ENCODE measurements around the gene OTX1. TPM values are rescaled to one million over a fixed set of nuclear protein-coding genes. Genes with fewer than 3 reads are reported as not detected.

The OTX1 gene
- total RNA-seq, 1 experiment from 2014 or later = 0.90 TPM

DNA sequence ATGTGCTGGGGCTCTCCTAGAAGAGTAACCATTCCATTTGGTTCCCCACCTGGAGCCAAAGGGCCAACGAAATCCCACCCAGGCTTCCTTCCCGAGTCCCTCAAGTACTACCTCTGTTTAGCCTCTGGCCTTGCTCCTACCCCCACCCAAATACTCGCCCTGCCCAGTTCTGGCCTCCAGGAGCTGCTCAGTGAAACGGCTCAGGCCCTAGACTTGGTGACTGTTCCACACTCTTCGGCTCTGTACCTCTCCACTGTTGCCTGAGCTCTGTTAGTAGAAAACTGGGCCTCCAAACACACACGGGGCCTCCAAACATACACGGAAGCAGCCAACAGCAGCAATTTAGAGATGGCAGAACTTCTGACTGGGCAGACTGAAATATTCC is 4.2 kb downstream of the OTX1 start:
- H3K4me3 Mint-ChIP-seq = peak overlapping the region; percentile 75
- peaks cover 96% of the 10 kb centered on the region for H3K27me3 Mint-ChIP-seq (ENCODE audit: low read depth)
- H3K27ac Mint-ChIP-seq = no peak overlapping the region
- peak; percentile 12 for DNase-seq (ENCODE audit: low spot score)
- H3K36me3 Mint-ChIP-seq = no peaks in the 10 kb centered on the region
- POLR2A ChIA-PET = interaction anchor here (0.6 to 2.0 kb wide), 3 partner anchors 8 to 111 kb away, joined by 5 to 9 read pairs (median 7); no protein-coding TSS in a partner anchor
- peaks cover 68% of the 10 kb centered on the region for H3K4me1 Mint-ChIP-seq
- TF ChIP-seq TEAD1 (CRISPR knock-in tag; IDR thresholded peaks at IDR 0.05) (no peak), ZNF219 (CRISPR knock-in tag; IDR thresholded peaks at IDR 0.05; ENCODE audit: borderline replicate concordance) (no peak), ZBTB21 (CRISPR knock-in tag; IDR thresholded peaks at IDR 0.05; ENCODE audit: borderline replicate concordance) (no peak), FOXJ3 (CRISPR knock-in tag; IDR thresholded peaks at IDR 0.05; ENCODE audit: borderline replicate concordance) (no peak), HMGA2 (CRISPR knock-in tag; IDR thresholded peaks at IDR 0.05) (no peak), ZNF138 (CRISPR knock-in tag; conservative IDR thresholded peaks at IDR 0.05) (no peak), NFYB (CRISPR knock-in tag; conservative IDR thresholded peaks at IDR 0.05; ENCODE audit: low read depth) (no peak), ELF4 (CRISPR knock-in tag; IDR thresholded peaks at IDR 0.05; ENCODE audit: low read depth) (no peak), NR3C1 (CRISPR knock-in tag; conservative IDR thresholded peaks at IDR 0.05; ENCODE audit: low read depth) (no peak), ZNF671 (CRISPR knock-in tag; IDR thresholded peaks at IDR 0.05) (no peak)
- TF ChIP-seq, protein P1, sequence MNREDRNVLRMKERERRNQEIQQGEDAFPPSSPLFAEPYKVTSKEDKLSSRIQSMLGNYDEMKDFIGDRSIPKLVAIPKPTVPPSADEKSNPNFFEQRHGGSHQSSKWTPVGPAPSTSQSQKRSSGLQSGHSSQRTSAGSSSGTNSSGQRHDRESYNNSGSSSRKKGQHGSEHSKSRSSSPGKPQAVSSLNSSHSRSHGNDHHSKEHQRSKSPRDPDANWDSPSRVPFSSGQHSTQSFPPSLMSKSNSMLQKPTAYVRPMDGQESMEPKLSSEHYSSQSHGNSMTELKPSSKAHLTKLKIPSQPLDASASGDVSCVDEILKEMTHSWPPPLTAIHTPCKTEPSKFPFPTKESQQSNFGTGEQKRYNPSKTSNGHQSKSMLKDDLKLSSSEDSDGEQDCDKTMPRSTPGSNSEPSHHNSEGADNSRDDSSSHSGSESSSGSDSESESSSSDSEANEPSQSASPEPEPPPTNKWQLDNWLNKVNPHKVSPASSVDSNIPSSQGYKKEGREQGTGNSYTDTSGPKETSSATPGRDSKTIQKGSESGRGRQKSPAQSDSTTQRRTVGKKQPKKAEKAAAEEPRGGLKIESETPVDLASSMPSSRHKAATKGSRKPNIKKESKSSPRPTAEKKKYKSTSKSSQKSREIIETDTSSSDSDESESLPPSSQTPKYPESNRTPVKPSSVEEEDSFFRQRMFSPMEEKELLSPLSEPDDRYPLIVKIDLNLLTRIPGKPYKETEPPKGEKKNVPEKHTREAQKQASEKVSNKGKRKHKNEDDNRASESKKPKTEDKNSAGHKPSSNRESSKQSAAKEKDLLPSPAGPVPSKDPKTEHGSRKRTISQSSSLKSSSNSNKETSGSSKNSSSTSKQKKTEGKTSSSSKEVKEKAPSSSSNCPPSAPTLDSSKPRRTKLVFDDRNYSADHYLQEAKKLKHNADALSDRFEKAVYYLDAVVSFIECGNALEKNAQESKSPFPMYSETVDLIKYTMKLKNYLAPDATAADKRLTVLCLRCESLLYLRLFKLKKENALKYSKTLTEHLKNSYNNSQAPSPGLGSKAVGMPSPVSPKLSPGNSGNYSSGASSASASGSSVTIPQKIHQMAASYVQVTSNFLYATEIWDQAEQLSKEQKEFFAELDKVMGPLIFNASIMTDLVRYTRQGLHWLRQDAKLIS (CRISPR knock-in tag; IDR thresholded peaks at IDR 0.05; ENCODE audit: borderline replicate concordance) = no peak
- TF ChIP-seq, protein P2, sequence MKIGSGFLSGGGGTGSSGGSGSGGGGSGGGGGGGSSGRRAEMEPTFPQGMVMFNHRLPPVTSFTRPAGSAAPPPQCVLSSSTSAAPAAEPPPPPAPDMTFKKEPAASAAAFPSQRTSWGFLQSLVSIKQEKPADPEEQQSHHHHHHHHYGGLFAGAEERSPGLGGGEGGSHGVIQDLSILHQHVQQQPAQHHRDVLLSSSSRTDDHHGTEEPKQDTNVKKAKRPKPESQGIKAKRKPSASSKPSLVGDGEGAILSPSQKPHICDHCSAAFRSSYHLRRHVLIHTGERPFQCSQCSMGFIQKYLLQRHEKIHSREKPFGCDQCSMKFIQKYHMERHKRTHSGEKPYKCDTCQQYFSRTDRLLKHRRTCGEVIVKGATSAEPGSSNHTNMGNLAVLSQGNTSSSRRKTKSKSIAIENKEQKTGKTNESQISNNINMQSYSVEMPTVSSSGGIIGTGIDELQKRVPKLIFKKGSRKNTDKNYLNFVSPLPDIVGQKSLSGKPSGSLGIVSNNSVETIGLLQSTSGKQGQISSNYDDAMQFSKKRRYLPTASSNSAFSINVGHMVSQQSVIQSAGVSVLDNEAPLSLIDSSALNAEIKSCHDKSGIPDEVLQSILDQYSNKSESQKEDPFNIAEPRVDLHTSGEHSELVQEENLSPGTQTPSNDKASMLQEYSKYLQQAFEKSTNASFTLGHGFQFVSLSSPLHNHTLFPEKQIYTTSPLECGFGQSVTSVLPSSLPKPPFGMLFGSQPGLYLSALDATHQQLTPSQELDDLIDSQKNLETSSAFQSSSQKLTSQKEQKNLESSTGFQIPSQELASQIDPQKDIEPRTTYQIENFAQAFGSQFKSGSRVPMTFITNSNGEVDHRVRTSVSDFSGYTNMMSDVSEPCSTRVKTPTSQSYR (CRISPR knock-in tag; IDR thresholded peaks at IDR 0.05) = no peak
- TF ChIP-seq, protein P3, sequence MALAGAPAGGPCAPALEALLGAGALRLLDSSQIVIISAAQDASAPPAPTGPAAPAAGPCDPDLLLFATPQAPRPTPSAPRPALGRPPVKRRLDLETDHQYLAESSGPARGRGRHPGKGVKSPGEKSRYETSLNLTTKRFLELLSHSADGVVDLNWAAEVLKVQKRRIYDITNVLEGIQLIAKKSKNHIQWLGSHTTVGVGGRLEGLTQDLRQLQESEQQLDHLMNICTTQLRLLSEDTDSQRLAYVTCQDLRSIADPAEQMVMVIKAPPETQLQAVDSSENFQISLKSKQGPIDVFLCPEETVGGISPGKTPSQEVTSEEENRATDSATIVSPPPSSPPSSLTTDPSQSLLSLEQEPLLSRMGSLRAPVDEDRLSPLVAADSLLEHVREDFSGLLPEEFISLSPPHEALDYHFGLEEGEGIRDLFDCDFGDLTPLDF (CRISPR knock-in tag; IDR thresholded peaks at IDR 0.05) = no peak
- TF ChIP-seq, protein P4, sequence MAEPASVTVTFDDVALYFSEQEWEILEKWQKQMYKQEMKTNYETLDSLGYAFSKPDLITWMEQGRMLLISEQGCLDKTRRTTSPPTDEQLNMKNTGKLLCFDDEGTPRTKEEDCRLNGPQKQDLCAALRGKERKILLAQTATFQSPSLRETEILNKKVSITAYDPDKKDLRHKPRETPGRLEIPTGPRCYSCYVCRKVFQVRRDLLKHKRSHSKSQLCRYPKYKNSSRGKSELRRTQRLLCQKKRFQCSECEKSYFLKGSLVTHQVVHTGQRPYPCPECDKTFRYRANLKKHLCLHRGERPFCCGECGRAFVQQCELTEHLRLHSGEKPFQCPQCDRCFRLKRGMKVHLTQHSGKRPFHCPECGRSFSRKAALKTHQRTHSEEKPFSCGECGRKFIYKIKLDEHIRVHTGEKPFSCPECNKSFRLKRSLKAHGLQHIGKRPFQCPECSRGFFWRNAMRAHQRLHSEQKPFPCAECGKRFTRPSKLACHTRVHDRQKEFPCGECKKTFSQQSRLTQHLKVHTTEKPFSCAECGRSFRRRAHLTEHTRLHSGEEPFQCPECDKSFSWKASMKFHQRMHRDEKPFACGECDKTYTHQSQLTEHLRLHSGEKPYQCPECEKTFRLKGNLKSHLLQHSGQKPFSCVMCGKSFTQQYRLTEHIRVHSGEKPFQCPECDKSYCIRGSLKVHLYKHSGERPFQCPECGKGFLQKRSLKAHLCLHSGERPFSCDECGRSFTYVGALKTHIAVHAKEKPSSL (CRISPR knock-in tag; conservative IDR thresholded peaks at IDR 0.05) = no peak
- TF ChIP-seq, protein P5, sequence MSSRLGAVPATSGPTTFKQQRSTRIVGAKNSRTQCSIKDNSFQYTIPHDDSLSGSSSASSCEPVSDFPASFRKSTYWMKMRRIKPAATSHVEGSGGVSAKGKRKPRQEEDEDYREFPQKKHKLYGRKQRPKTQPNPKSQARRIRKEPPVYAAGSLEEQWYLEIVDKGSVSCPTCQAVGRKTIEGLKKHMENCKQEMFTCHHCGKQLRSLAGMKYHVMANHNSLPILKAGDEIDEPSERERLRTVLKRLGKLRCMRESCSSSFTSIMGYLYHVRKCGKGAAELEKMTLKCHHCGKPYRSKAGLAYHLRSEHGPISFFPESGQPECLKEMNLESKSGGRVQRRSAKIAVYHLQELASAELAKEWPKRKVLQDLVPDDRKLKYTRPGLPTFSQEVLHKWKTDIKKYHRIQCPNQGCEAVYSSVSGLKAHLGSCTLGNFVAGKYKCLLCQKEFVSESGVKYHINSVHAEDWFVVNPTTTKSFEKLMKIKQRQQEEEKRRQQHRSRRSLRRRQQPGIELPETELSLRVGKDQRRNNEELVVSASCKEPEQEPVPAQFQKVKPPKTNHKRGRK (CRISPR knock-in tag; IDR thresholded peaks at IDR 0.05; ENCODE audit: borderline replicate concordance) = no peak
- TF ChIP-seq, protein P6, sequence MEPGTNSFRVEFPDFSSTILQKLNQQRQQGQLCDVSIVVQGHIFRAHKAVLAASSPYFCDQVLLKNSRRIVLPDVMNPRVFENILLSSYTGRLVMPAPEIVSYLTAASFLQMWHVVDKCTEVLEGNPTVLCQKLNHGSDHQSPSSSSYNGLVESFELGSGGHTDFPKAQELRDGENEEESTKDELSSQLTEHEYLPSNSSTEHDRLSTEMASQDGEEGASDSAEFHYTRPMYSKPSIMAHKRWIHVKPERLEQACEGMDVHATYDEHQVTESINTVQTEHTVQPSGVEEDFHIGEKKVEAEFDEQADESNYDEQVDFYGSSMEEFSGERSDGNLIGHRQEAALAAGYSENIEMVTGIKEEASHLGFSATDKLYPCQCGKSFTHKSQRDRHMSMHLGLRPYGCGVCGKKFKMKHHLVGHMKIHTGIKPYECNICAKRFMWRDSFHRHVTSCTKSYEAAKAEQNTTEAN (CRISPR knock-in tag; IDR thresholded peaks at IDR 0.05) = no peak
- TF ChIP-seq, protein P7, sequence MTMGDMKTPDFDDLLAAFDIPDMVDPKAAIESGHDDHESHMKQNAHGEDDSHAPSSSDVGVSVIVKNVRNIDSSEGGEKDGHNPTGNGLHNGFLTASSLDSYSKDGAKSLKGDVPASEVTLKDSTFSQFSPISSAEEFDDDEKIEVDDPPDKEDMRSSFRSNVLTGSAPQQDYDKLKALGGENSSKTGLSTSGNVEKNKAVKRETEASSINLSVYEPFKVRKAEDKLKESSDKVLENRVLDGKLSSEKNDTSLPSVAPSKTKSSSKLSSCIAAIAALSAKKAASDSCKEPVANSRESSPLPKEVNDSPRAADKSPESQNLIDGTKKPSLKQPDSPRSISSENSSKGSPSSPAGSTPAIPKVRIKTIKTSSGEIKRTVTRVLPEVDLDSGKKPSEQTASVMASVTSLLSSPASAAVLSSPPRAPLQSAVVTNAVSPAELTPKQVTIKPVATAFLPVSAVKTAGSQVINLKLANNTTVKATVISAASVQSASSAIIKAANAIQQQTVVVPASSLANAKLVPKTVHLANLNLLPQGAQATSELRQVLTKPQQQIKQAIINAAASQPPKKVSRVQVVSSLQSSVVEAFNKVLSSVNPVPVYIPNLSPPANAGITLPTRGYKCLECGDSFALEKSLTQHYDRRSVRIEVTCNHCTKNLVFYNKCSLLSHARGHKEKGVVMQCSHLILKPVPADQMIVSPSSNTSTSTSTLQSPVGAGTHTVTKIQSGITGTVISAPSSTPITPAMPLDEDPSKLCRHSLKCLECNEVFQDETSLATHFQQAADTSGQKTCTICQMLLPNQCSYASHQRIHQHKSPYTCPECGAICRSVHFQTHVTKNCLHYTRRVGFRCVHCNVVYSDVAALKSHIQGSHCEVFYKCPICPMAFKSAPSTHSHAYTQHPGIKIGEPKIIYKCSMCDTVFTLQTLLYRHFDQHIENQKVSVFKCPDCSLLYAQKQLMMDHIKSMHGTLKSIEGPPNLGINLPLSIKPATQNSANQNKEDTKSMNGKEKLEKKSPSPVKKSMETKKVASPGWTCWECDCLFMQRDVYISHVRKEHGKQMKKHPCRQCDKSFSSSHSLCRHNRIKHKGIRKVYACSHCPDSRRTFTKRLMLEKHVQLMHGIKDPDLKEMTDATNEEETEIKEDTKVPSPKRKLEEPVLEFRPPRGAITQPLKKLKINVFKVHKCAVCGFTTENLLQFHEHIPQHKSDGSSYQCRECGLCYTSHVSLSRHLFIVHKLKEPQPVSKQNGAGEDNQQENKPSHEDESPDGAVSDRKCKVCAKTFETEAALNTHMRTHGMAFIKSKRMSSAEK (CRISPR knock-in tag; IDR thresholded peaks at IDR 0.05; ENCODE audit: borderline replicate concordance) = no peak
- TF ChIP-seq, protein P8, sequence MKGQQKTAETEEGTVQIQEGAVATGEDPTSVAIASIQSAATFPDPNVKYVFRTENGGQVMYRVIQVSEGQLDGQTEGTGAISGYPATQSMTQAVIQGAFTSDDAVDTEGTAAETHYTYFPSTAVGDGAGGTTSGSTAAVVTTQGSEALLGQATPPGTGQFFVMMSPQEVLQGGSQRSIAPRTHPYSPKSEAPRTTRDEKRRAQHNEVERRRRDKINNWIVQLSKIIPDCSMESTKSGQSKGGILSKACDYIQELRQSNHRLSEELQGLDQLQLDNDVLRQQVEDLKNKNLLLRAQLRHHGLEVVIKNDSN (CRISPR knock-in tag; IDR thresholded peaks at IDR 0.05) = no peak
- H3K9me3 Mint-ChIP-seq = no peaks in the 10 kb centered on the region
- no peak for ATAC-seq
- CTCF ChIA-PET = interaction anchor here (0.5 to 2.7 kb wide), 11 partner anchors 8 to 598 kb away, joined by 3 to 23 read pairs (median 4); no protein-coding TSS in a partner anchor

All from WTC11 (cell line).